Measurements from ENCODE around the gene PSMB2.

The PSMB2 gene

DNA sequence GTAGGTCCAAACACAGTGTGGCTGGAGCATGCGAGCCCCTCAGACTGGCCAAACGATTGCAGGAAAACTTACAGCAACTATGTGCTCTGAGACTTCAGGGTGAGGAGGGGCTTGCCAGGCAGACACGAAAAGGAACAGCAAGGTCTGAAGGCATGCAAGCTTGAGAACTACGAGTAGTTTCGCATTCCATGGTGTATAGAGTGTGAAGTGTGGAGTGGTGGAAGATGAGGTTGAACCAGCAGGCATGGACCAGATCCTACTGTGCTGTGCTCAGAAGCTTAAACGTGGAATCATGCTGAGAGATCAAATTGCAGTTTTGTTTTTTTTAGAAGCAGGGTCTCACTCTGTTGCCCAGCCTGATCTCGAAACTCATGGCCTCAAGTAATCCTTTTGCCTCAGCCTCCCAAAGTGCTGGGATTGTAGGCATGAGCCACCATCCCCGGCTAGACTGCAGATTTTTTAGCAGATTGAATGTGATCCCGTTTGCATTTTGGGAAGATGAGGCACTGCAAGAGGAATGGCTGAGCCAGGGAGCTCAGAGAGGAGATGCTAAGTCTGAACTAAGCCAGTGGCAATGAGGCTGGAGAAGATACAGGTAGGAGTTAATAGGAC, 73.3 kb downstream of the PSMB2 start:
- no peak overlapping the region for H3K4me3 ChIP-seq
- H4K20me1 ChIP-seq, result peaks cover 8% of the 10 kb centered on the region; the same call in 1 of the 2 replicates
- no peaks in the 10 kb centered on the region for H3K9me3 ChIP-seq
- peaks cover 27% of the 10 kb centered on the region for H3K27me3 ChIP-seq
- H3K4me1 ChIP-seq, result peaks cover 25% of the 10 kb centered on the region
- H3K27ac ChIP-seq, result no peak overlapping the region
- H3K4me2 ChIP-seq, result no peak overlapping the region
- peaks cover 30% of the 10 kb centered on the region for H3K36me3 ChIP-seq
- 0 out of 2 replicates have a peak overlapping the region, but pooled peaks have one; percentile 10 for H3K9ac ChIP-seq
- no peak for TF ChIP-seq Cebpa-rat (IDR thresholded peaks at IDR 0.05)

GRCh38 chr1:35565742-35566133, 75.6 kb downstream of the PSMB2 start:
- Histone ChIP-seq H4K20me1 (peaks cover 22% of the 10 kb centered on the region), H3K4me3 (no peak overlapping the region), H3K36me3 (peaks cover 51% of the 10 kb centered on the region), H3K27ac (no peak overlapping the region), H3K9me3 (no peaks in the 10 kb centered on the region), H3K4me2 (no peak overlapping the region), H3K27me3 (peaks cover 4% of the 10 kb centered on the region; the same call in 1 of the 2 replicates), H3K4me1 (peaks cover 25% of the 10 kb centered on the region), H3K9ac (no peak overlapping the region)
- no peak for TF ChIP-seq Cebpa-rat (IDR thresholded peaks at IDR 0.05)

GRCh38 chr1:35564884-35565741, 76.2 kb downstream of the PSMB2 start:
- Histone ChIP-seq H3K4me3 (no peak overlapping the region), H3K27ac (no peak overlapping the region), H3K9ac (no peak overlapping the region), H3K27me3 (no peaks in the 10 kb centered on the region), H3K9me3 (no peaks in the 10 kb centered on the region), H3K4me2 (no peak overlapping the region), H4K20me1 (peaks cover 28% of the 10 kb centered on the region), H3K36me3 (peaks cover 57% of the 10 kb centered on the region), H3K4me1 (peaks cover 23% of the 10 kb centered on the region)
- TF ChIP-seq Cebpa-rat (IDR thresholded peaks at IDR 0.05), result no peak

GRCh38 chr1:35564037-35564883, 77.1 kb downstream of the PSMB2 start:
- Histone ChIP-seq H4K20me1 (peaks cover 36% of the 10 kb centered on the region), H3K27ac (0 out of 2 replicates have a peak overlapping the region, but pooled peaks have one; percentile 56), H3K27me3 (no peaks in the 10 kb centered on the region), H3K4me3 (no peak overlapping the region), H3K9me3 (no peaks in the 10 kb centered on the region), H3K4me1 (peaks cover 30% of the 10 kb centered on the region), H3K36me3 (peaks cover 58% of the 10 kb centered on the region), H3K4me2 (no peak overlapping the region; the same call in 1 of the 2 replicates), H3K9ac (no peak overlapping the region)
- TF ChIP-seq Cebpa-rat (IDR thresholded peaks at IDR 0.05), result no peak

DNA sequence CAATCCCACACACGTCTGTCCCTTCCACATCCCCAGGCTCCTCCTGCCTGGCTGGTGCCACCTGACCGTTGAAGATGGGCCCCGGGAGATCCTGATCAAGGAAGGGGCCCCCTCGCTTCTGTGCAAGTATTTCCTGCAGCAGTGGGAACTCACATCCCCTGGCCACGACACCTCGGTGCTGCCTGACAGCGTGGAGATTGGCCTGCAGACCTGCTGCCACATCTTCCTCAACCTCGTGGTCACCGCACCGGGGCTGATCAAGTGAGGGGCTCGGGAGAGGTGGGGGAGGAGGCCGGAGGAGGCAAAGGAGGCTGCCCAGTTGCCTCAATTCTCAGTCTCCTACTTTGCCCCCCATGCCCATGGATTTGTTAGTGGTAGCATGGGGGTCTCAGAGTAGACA, 78.2 kb downstream of the PSMB2 start:
- Histone ChIP-seq H3K36me3 (peaks cover 58% of the 10 kb centered on the region), H3K4me2 (peak overlapping the region; percentile 63)
- TF ChIP-seq Cebpa-rat (IDR thresholded peaks at IDR 0.05), result no peak

GRCh38 chr1:35561972-35562680, 79.2 kb downstream of the PSMB2 start:
- Histone ChIP-seq H3K4me2 (peak overlapping the region; percentile 63; the same call in 1 of the 2 replicates), H3K9ac (peak overlapping the region; percentile 48), H3K27ac (peak overlapping the region; percentile 56; the same call in 1 of the 2 replicates), H3K4me1 (peaks cover 44% of the 10 kb centered on the region), H4K20me1 (peaks cover 36% of the 10 kb centered on the region), H3K4me3 (no peak overlapping the region), H3K9me3 (no peaks in the 10 kb centered on the region), H3K36me3 (peaks cover 58% of the 10 kb centered on the region), H3K27me3 (no peaks in the 10 kb centered on the region)
- TF ChIP-seq Cebpa-rat (IDR thresholded peaks at IDR 0.05), result no peak

More for the DNA sequence above, 78.2 kb downstream of the PSMB2 start:
- Histone ChIP-seq H3K9me3 (no peaks in the 10 kb centered on the region), H4K20me1 (peaks cover 36% of the 10 kb centered on the region), H3K27ac (peak overlapping the region; percentile 56; the same call in 1 of the 2 replicates), H3K27me3 (no peaks in the 10 kb centered on the region), H3K4me1 (peaks cover 41% of the 10 kb centered on the region), H3K9ac (peak overlapping the region; percentile 48), H3K4me3 (no peak overlapping the region)

- Histone ChIP-seq H3K36me3 (peaks cover 53% of the 10 kb centered on the region), H3K9me3 (no peaks in the 10 kb centered on the region), H4K20me1 (peaks cover 36% of the 10 kb centered on the region), H3K4me3 (no peak overlapping the region), H3K9ac (no peak overlapping the region), H3K4me1 (peaks cover 47% of the 10 kb centered on the region), H3K27ac (no peak overlapping the region), H3K27me3 (no peaks in the 10 kb centered on the region), H3K4me2 (peak overlapping the region; percentile 5; the same call in 1 of the 2 replicates)
- TF ChIP-seq Cebpa-rat (IDR thresholded peaks at IDR 0.05), result no peak
These were observed 79.9 kb downstream of the PSMB2 start for GRCh38 chr1:35561297-35561971.

DNA sequence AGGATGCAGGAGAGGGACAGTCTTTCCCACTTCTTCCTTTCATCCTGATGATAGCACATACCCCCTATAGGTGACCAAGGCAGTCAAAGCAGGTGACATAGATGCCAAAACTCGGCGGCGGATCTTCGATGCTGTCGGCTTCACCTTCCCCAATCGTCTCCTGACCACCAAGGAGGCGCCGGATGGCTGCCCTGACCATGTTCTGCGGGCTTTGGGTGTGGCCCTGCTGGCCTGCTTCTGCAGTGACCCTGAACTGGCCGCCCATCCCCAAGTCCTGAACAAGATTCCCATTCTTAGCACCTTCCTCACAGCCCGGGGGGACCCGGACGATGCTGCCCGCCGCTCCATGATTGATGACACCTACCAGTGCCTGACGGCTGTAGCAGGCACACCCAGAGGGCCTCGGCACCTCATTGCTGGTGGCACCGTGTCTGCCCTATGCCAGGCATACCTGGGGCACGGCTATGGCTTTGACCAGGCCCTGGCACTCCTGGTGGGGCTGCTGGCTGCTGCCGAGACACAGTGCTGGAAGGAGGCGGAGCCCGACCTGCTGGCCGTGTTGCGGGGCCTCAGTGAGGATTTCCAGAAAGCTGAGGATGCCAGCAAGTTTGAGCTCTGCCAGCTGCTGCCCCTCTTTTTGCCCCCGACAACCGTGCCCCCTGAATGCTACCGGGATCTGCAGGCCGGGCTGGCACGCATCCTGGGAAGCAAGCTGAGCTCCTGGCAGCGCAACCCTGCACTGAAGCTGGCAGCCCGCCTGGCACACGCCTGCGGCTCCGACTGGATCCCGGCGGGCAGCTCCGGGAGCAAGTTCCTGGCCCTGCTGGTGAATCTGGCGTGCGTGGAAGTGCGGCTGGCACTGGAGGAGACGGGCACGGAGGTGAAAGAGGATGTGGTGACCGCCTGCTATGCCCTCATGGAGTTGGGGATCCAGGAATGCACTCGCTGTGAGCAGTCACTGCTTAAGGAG, 80.8 kb downstream of the PSMB2 start:
- TF ChIP-seq Cebpa-rat (IDR thresholded peaks at IDR 0.05), result no peak
- Histone ChIP-seq H3K27me3 (no peaks in the 10 kb centered on the region), H3K9ac (no peak overlapping the region), H3K4me3 (no peak overlapping the region), H3K36me3 (peaks cover 47% of the 10 kb centered on the region), H3K4me2 (no peak overlapping the region), H3K9me3 (no peaks in the 10 kb centered on the region), H3K4me1 (peaks cover 56% of the 10 kb centered on the region), H4K20me1 (peaks cover 43% of the 10 kb centered on the region), H3K27ac (no peak overlapping the region)
